Measurements from ENCODE around the gene SLX1B.
"Not testable (repeated sequence)": the region's sequence is repeated elsewhere in the genome, so short reads cannot be mapped to it uniquely, and the experiment has no call there.

The SLX1B gene

GRCh38 chr16:29454269-29454668 lies at the start of gene SLX1B, which contains the start of gene BOLA2:
Gene SLX1B, plus strand, starts transcription at chr16:29454533.
Gene BOLA2, minus strand, starts transcription at chr16:29454351. Its CDS starts 98 bp downstream, at chr16:29454253.
- DNase-seq, result not testable (repeated sequence)

DNA sequence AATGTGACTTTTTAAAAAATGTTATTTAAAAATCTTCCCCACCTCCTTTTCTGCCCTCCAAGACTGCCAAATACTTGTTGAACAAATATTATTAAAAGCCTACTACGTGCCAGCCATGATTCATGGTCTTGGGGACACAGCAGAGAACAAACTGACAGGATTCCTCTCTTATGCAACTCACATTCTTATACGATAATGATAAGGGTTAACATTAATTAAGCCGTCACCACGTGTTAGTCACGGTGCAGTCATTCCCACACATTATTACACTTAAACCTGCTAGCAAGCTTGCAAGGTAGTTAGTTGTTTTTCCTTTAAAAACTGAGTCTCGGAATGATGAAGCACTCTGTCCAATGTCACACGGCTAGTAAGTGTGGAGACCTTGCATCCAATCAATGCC lies 49.1 kb upstream of the SLX1B start:
- not testable (repeated sequence) for DNase-seq

DNA sequence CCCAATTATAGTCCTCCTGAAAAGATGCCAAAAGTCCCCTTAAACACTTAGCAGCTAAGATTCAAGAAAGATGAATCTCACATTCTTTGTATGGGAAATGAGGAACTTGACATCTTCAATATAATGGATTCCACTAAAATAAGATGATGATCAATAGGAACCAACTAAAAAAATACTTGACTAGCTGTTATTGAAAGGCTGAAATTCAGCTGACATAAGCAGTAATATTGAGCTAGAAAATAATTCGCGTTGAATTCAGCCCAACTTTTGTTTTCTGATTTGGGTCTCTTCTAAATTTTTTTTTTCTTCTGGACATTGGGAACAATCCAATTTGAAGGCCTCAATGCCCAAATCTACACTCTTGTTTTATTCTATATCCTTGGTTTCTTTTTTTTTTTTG lies 30.7 kb upstream of the SLX1B start:
- DNase-seq, result not testable (repeated sequence)

- not testable (repeated sequence) for DNase-seq
These were observed 28.9 kb upstream of the SLX1B start for GRCh38 chr16:29425390-29425789.

DNA sequence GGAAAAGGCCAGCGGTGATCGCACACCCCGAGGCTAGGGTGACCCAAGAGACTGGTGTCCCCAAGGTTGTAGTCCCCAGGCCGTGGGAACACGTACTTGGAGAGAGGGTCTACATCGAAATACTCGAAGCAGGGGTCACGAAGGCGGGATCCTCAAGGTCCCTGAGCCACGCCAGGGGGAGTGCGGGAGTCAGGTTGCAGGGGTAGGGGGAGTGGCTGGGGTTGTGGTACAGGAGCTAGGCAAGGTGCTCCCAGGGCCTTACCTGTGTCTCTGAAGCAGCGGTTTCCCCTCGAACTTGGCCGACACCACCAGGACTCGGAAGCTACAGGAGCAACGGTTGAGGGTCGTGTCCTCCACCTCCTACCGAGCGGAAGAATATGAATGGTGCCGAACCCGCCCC lies 579 bp upstream of the SLX1B start:
- DNase-seq, result not testable (repeated sequence)

DNA sequence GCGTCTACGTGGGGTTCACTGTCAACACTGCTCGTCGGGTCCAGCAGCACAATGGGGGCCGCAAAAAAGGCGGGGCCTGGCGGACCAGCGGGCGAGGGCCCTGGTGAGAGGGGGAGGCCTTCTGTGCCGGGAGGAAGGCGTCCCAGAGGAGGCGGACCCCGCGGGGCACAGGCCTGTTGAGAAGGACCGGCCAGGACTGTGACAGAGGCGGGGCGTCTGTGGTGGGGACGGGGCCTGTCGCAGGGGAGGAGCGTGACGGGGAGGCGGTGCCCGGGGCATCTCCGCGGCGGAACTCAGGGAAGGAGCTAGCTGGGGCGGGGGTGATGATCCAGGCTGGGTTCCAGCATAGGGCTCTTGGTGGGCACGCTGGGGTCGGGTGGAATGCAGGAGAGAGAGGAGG lies 495 bp downstream of the SLX1B start:
- DNase-seq, result not testable (repeated sequence)

- DNase-seq, result not testable (repeated sequence)
These were observed 3.3 kb downstream of the SLX1B start for GRCh38 chr16:29457660-29458059.

GRCh38 chr16:29459706-29460646 lies 5.6 kb downstream of the SLX1B start, which contains the start of gene SULT1A4:
Gene SULT1A4, plus strand, starts transcription at chr16:29459913. Its CDS starts 1,473 bp downstream, at chr16:29461386.
- DNase-seq, result not testable (repeated sequence)

DNA sequence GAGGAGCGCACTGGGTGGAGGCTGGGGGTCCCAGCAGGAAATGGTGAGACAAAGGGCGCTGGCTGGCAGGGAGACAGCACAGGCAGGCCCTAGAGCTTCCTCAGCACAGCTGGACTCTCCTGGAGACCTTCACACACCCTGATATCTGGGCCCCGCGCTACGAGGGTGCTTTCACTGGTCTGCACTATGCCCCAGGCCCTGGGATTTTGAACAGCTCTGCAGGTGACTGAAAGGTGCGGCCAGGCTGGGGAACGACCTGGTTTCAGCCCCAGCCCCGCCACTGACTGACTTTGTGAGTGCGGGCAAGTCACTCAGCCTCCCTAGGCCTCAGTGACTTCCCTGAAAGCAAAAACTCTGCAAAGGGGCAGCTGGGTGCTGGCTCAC lies 6.3 kb downstream of the SLX1B start:
- DNase-seq, result not testable (repeated sequence)

GRCh38 chr16:29465985-29466824 lies 11.9 kb downstream of the SLX1B start:
- not testable (repeated sequence) for DNase-seq

DNA sequence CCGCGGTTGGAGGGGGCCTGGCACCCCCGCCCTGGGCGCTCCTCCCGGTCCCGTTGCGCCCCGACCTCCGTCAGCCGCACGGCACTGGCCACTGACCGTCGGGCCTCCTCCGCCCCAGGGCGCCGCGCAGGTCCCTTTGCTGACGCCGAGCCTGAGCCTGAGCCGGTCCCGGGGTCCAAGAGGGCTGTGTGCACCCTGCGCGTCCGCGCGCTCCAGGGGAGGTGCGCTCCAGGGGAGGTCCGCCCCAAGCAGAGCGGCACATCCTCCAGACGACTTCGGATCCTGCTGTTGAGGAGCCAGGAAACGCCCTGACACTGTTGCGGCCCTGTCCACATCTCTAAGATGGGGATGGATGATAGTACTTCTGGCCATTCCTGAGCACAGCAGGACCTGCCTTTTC lies 12.6 kb downstream of the SLX1B start:
- not testable (repeated sequence) for DNase-seq

- not testable (repeated sequence) for DNase-seq
These were observed 13.5 kb downstream of the SLX1B start for GRCh38 chr16:29467654-29468366.

- not testable (repeated sequence) for DNase-seq
These were observed 15.3 kb downstream of the SLX1B start for GRCh38 chr16:29469660-29470059.

DNA sequence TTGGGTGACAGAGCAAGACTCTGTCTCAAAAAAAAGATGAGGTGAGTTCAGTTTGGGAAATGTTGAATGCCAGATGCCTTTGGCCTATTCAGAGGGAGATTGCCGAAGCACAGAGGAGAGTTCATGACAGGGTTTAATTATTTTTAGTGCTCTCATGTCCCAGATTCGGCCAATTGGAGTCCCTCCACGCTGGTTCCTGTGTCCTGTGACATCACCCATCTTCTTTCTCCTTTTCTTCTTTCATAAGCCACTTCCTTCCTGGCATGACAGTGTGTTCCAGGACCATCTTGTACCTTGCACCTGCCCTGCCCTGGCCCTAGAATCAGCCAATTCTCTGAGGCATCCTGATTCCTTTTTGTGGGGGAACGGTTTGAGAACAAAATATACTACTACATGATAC lies 17.7 kb downstream of the SLX1B start:
- not testable (repeated sequence) for DNase-seq

- not testable (repeated sequence) for DNase-seq
These were observed 27.9 kb downstream of the SLX1B start for GRCh38 chr16:29482276-29482675.

DNA sequence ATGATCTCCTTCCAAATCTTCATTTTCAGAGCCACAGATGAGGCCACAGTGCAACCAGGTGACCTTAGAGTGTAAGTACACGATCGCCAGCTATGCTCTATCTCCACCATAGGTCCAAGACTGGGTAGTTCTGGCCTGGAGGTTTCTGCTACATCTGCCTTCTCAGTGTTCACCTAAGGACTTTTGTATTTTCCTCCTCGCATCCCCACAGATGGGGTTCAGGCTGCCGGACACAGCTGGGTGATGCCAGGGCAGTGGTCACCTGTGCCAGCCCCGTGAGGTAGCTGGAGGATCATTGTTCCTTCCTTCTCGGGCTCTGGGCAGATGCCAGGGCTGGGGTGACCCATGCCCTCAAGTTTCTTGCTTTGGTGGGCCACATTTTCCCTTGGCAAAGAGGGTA lies 52.0 kb downstream of the SLX1B start, which contains the start of gene NPIPB12:
Gene NPIPB12 (minus strand): TSS at position 101 of the 400 bp plus-strand sequence.
- not testable (repeated sequence) for DNase-seq

Data from left hindlimb (tissue), 1 donor.